Smooth muscle cell (in vitro differentiated cells): ENCODE measurements around the gene LDLRAD1. TPM values are rescaled to one million over a fixed set of nuclear protein-coding genes. Genes with fewer than 3 reads are reported as not detected.
A peak's percentile ranks its signal among the peaks of the same experiment; 100 is the strongest.

Source experiments
- DNase-seq: peaks from one replicate; lab custom pipeline; 2025; ENCODE audit not compliant: unreplicated experiment; lab: John Stamatoyannopoulos, UW
- H2AFZ ChIP-seq: fragments of 200-600 bp; sonication (generic); 2 replicates; pipeline ENCODE4 v1.6.0; 2016; ENCODE audit warnings: antibody characterized with exemption, low read depth, mild to moderate bottlenecking
- H3F3A ChIP-seq: fragments of 200-600 bp; sonication (generic); 2 replicates; pipeline ENCODE4 v1.6.0; 2017; ENCODE audit warnings: antibody characterized with exemption, low read depth
- H3K27ac ChIP-seq: fragments of 200-600 bp; sonication (generic); 2 replicates; pipeline ENCODE4 v1.5.1; 2016; ENCODE audit warnings: low read depth, mild to moderate bottlenecking
- H3K27me3 ChIP-seq: fragments of 200-600 bp; sonication (generic); 2 replicates; pipeline ENCODE4 v1.6.1; 2016; ENCODE audit warnings: low read depth, mild to moderate bottlenecking
- H3K36me3 ChIP-seq: fragments of 200-600 bp; sonication (generic); 2 replicates; pipeline ENCODE4 v1.5.1; 2016; ENCODE audit warnings: low read depth
- H3K4me1 ChIP-seq: fragments of 200-600 bp; sonication (generic); 2 replicates; pipeline ENCODE4 v1.5.1; 2016; ENCODE audit warnings: low read depth
- H3K4me2 ChIP-seq: fragments of 200-600 bp; sonication (generic); 2 replicates; pipeline ENCODE4 v1.6.0; 2016; ENCODE audit warnings: mild to moderate bottlenecking
- H3K4me3 ChIP-seq: fragments of 200-600 bp; sonication (generic); 2 replicates; pipeline ENCODE4 v1.5.1; 2016; ENCODE audit warnings: mild to moderate bottlenecking
- H3K79me2 ChIP-seq: fragments of 200-600 bp; sonication (generic); 2 replicates; pipeline ENCODE4 v1.6.0; 2016; ENCODE audit warnings: low read depth, mild to moderate bottlenecking
- H3K9ac ChIP-seq: fragments of 200-600 bp; sonication (generic); 2 replicates; pipeline ENCODE4 v1.6.0; 2016; ENCODE audit warnings: low read depth
- H3K9me3 ChIP-seq: fragments of 200-600 bp; sonication (generic); replicated peaks from 2 replicates; pipeline ENCODE4 v1.5.1; 2016; ENCODE audit warnings: low read depth
- H4K20me1 ChIP-seq: fragments of 200-600 bp; sonication (generic); 2 replicates; pipeline ENCODE4 v1.6.0; 2016; ENCODE audit warnings: low read depth
- CTCF ChIP-seq: fragments of 200-600 bp; sonication (generic); IDR thresholded peaks from 2 replicates; pipeline ENCODE4 v1.5.1; 2017; ENCODE audit warnings: borderline replicate concordance, mild to moderate bottlenecking, antibody characterized with exemption; ENCODE audit not compliant: insufficient read depth, poor library complexity, severe bottlenecking
- whole genome bisulfite sequencing: methylation state at CpG from one replicate; pipeline ENCODE4 v1.1.7; 2016; ENCODE audit warnings: low lambda C conversion rate; 5-methylcytosine and 5-hydroxymethylcytosine counted together
- polyA plus RNA-seq: library from polyadenylated mRNA; unstranded; fragments of >200 nt; fragmentation: Nextera tagmentation; extraction: Ambion mirVana; gene quantifications from 2 replicates; pipeline ENCODE4 v1.2.1, GENCODE V29; 2016
- total RNA-seq: library from RNA; depleted of rRNA; stranded (reverse); fragments of >200 nt; gene quantifications from 2 replicates; pipeline ENCODE4 v1.2.3, GENCODE V29; 2014

LDLRAD1 gene
- total and polyA plus RNA-seq, 2 experiments from 2014 or later = not detected

DNA sequence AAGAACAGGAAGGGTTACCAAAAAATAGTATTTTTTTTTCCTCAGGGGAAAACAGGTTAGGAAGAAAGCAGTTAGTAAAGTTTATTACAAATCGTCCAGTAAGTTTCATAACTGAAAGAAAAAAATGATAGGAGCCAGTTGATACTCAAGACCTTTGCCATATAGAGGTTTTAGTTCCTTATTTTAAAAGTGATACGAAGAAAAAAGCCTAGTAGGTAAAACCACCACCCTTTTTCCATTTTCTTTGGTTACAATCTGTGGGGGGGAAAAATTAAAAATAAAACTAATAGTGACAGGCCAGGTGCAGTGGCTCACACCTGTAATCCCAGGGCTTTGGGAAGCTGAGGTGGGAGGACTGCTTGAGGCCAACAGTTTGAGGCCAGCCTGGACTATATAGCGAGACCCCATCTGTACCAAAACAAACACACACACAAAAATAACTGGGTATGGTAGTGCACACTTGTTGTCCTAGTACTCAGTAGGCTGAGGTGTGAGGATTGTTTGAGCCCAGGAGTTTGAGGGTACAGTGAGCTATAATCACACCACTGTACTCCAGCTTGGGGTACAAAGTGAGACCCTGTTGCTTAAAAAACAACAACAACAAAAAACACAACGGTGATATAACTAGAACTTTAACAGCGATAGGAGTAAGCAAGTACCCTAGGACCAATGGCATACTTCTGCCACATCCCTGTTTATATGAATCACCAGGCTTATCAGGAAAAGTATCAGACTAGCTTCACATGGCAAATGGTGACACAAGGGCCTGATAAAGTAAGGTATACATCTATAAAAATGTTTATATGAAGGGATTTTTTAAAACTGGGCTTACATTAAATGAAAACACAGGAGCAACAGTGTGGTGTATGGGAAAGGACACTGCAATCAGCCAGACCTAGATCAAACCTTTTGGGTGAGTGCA lies 29.7 kb upstream of the LDLRAD1 start:
- Histone ChIP-seq H3K79me2 (peaks cover 73% of the 10 kb centered on the region), H2AFZ (no peak overlapping the region), H3K9ac (no peak overlapping the region), H3K9me3 (no peaks in the 10 kb centered on the region), H3F3A (peaks cover 1% of the 10 kb centered on the region), H3K4me3 (no peak overlapping the region), H3K4me1 (peaks cover 8% of the 10 kb centered on the region), H3K27ac (no peak overlapping the region), H3K27me3 (no peaks in the 10 kb centered on the region), H3K36me3 (peaks cover 4% of the 10 kb centered on the region), H4K20me1 (peaks cover 83% of the 10 kb centered on the region), H3K4me2 (peak overlapping the region; percentile 4)
- no peak for DNase-seq
- WGBS = 81% methylated on average over 5 of the region's 5 CpGs
- TF ChIP-seq CTCF = no peak

GRCh38 chr1:54046671-54047383 lies 28.8 kb upstream of the LDLRAD1 start:
- DNase-seq = no peak
- Histone ChIP-seq H3K79me2 (peaks cover 70% of the 10 kb centered on the region), H4K20me1 (peaks cover 83% of the 10 kb centered on the region), H3K4me2 (no peak overlapping the region), H3K4me3 (no peak overlapping the region), H3K9me3 (no peaks in the 10 kb centered on the region), H3F3A (no peaks in the 10 kb centered on the region), H3K27me3 (no peaks in the 10 kb centered on the region), H2AFZ (no peak overlapping the region), H3K36me3 (peaks cover 10% of the 10 kb centered on the region), H3K4me1 (peaks cover 8% of the 10 kb centered on the region), H3K9ac (no peak overlapping the region), H3K27ac (no peak overlapping the region)
- no peak for TF ChIP-seq CTCF
- 81% methylated on average over 7 of the region's 7 CpGs for WGBS

- H3K27ac ChIP-seq = no peak overlapping the region
- DNase-seq = no peak
- no peaks in the 10 kb centered on the region for H3F3A ChIP-seq
- 97% methylated on average over 2 of the region's 2 CpGs for WGBS
- no peak for TF ChIP-seq CTCF
- H3K27me3 ChIP-seq = no peaks in the 10 kb centered on the region
- H3K9ac ChIP-seq = no peak overlapping the region
- H3K9me3 ChIP-seq = no peaks in the 10 kb centered on the region
- H3K4me2 ChIP-seq = no peak overlapping the region
- H3K36me3 ChIP-seq = peaks cover 18% of the 10 kb centered on the region
- no peak overlapping the region for H2AFZ ChIP-seq
- no peak overlapping the region for H3K4me3 ChIP-seq
- peaks cover 56% of the 10 kb centered on the region for H3K79me2 ChIP-seq
- H4K20me1 ChIP-seq = peaks cover 71% of the 10 kb centered on the region
- no peaks in the 10 kb centered on the region for H3K4me1 ChIP-seq
These were observed 27.5 kb upstream of the LDLRAD1 start for GRCh38 chr1:54045496-54045895.
